HG02981 (cell line): ENCODE measurements around the gene FLII.
"Not testable (repeated sequence)": the region's sequence is repeated elsewhere in the genome, so short reads cannot be mapped to it uniquely, and the experiment has no call there.

Experiments
- ATAC-seq: cut with Tn5 transposase; IDR thresholded peaks from one replicate; pipeline ENCODE4 v1.9.1; 2021; ENCODE audit warnings: mild to moderate bottlenecking, moderate library complexity; ENCODE audit not compliant: unreplicated experiment

Gene FLII

DNA sequence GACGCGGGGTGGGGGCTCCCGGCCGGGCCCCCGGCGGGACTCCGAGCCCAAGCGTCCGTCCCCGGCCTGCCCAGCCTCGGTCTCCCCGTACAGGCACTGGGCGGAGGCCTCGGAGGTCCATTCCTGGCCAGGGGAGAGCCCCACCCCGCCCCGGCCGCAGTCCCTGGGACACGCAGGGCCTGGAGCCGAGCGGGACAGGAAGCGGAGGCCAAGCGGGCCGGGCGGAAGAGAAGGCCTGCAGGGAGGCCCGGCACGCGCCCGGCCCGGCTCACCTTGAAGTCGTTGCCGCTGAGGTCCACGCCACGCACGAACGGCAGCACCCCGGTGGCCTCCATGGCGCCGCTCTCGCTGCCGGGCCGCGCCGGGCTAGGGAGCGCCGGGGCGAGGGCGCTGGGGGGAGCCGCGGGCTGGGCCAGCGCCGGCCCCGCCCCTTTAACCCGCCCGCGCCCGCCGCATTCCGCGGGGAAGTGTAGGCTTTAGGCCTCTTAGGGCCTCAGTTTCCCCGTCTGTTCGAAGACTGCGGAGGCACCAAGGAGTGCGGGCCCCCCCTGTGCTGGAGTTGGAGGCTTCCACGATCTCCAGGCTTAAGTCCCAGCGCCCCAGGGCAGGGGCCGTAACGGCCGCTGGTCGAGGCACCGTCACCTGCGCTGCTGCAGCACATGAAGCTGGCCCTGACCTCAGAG, at the start of gene FLII:
Gene FLII, minus strand, starts transcription at position 383 of the 683 bp plus-strand sequence. Its CDS starts 48 bp downstream, at position 335.
- ATAC-seq, result peak; percentile 28

GRCh38 chr17:18303206-18303605, 44.7 kb upstream of the FLII start:
- not testable (repeated sequence) for ATAC-seq

DNA sequence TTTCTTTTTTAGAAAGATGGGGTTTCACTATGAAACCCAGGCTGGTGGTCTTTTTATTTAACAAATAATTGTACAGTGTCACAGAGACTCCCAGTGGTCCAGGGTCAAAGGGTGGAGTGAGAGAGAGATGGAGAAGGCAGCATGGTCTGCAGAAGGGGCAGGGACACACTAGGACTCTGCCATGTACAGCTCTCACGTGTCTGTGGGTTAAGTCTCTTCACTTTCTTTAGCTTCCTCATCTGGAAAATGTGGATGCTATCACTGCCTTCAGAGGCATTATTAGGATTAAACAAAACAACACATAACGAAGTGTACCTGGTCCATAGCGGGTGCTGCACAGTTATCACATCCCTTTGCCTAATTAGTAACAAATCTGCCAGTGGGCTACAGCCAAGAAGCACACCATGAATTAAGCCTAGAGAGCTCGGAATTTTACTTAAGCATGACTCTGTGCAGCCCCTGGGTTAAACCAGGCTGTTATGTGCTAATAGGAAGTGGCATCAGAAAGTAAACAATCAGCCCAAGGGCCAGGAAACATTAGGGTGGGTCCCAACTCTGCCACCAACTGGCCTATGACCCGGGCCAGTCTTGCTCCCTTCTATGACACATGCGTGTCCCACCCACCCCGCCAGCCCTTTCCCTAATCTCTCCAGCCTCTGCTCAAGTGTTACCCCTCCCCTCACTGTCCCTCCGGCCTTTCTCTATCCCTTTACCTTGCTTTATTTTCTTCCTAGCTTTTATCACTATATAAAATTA, 42.4 kb upstream of the FLII start:
- no peak for ATAC-seq

DNA sequence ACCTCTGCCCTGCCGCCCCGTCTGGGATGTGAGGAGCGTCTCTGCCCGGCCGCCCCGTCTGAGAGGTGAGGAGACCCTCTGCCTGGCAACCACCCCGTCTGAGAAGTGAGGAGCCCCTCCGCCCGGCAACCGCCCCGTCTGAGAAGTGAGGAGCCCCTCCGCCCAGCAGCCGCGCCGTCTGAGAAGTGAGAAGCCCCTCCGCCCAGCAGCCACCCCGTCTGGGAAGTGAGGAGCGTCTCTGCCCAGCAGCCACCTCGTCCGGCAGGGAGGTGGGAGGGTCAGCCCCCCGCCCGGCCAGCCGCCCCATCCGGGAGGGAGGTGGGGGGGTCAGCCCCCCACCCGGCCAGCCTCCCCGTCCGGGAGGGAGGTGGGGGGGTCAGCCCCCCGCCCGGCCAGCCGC, 39.5 kb upstream of the FLII start:
- ATAC-seq, result not testable (repeated sequence)

DNA sequence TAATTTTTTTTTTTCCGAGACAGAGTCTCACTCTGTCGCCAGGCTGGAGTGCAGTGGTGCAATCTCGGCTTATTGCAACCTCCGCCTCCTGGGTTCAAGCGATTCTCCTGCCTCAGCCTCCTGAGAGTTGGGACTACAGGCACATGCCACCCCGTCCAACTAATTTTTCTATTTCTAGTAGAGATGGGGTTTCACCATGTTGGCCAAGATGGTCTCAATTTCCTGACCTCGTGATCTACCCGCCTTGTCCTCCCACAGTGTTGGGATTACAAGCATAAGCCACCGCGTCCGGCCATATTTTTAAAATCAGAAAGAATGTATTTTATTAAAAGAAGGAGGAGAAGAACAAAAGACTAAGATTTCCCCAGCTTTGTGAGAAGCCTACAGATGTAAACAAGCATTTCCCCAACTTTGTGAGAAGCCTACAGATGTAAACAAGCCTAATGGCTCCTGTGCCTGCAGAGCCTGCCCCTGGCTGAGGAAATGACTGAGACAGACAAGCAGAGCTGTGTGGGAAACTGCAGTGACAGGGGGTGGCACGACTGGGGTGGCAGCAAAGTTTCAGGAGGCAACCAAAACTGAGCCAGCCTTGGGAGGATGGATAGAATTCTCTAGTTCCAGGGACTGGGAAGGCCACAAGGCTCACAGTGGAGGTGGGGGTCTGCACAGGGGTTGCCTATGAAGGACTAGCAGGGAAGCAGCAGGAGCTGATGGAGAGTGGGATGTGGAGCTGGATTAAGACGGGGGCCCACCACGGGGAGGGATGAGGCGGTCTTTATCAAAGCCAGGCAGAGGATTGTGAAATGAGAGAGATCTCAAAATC, 33.4 kb upstream of the FLII start:
- ATAC-seq, result no peak

DNA sequence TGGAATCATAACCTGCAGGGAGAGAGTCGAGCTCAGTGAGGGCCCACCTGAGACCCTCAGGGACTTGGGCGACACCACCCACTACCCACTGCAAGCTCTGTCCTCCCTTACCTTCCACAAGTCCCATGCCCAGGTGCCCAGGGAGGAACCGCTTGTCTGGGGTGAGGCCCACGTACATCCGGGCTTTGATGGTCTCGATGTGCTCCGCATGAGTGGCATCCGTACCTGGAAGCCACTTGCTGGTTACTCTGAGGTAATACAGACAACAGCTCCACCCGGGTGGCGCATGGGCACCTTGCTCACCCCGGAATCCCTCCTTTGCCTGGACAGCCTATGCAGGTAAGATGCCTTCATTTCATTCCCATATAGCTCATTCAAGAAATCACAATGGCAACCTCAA, 26.8 kb upstream of the FLII start:
- no peak for ATAC-seq

DNA sequence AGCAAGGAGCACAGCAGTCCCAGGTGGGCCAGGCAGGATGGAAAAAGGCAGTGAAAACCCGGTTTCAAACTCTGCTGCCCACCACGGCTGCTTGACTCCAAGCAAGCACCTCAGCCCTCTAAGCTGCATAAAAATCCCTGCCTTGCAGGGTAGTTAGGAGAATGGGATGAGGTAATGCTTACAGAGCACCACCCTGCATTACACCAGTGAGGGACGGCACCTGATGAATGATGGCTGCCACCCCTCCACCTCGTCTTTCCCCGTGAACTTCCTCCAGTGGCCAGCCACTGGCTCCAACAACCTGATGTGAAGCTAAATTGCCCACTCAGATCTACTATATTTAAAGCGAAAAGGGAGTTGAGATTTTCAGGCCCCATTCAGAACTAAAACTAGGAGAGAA, 23.2 kb upstream of the FLII start:
- no peak for ATAC-seq

DNA sequence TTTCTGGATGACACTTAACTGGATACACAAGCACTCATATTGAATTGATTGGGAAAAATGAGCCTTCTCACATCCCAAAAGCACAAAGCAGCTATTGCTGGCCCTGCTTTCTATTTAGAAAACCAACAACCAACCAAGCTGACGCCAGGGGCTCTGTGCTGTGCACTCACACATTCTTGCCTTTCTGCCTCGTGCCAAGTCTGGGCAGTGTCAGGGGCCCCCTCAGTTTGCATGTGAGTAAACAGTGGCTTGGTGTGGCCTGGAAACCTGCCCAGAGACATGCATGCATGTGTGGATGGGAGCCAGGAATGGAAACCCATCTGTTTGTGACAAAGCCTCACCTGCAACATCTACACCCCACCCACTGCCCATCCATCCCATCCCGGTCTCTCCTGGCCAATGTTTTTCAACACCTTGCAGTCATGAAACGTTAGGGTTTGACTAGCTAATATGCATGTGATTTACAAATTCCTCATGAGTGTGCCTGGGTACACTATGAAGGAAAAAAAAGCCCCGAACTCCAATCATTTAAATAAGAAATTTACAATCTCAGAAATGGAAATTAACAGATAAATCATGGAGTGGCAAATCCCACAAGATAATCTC, 22.3 kb upstream of the FLII start:
- ATAC-seq, result no peak

DNA sequence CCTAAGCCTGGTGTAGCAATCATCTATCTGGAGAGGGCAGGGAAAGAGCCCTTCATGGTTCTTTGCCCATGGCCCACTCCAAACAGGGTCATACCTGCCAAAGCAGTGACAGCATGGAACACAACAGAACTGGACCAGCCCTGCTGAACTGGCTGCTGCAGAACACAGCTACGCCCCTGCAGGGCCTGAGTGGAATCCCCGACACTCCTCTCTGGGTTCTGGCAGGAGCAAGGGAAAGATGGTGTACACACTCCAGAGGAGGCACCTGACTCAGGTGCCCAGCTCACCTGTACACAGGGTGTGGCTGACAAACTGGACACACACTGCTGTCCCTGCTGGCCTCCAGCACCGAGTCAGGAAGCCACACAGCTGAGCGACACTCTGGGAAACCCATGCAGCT, 21.7 kb upstream of the FLII start:
- no peak for ATAC-seq

DNA sequence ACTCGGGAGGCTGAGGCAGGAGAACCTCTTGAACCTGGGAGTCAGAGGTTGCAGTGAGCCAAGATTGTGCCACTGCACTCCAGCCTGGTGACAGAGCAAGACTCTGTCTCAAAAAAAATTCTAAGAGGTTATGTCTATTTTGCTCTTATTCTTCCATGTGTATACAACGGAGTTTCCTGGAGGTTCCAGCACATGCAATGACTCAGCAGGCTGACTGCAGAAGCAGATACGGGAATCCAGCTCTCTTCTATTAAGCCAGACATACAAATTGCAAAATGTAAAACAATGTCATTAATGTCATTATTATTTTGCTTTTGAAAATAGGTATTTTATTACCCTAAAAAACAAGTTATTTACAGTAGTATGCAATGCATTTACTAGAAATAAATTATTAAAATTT, 20.3 kb upstream of the FLII start:
- ATAC-seq, result no peak

- no peak for ATAC-seq
Measured at GRCh38 chr17:18277076-18277475, 18.5 kb upstream of the FLII start.

GRCh38 chr17:18270046-18270931, 11.8 kb upstream of the FLII start:
- no peak for ATAC-seq

DNA sequence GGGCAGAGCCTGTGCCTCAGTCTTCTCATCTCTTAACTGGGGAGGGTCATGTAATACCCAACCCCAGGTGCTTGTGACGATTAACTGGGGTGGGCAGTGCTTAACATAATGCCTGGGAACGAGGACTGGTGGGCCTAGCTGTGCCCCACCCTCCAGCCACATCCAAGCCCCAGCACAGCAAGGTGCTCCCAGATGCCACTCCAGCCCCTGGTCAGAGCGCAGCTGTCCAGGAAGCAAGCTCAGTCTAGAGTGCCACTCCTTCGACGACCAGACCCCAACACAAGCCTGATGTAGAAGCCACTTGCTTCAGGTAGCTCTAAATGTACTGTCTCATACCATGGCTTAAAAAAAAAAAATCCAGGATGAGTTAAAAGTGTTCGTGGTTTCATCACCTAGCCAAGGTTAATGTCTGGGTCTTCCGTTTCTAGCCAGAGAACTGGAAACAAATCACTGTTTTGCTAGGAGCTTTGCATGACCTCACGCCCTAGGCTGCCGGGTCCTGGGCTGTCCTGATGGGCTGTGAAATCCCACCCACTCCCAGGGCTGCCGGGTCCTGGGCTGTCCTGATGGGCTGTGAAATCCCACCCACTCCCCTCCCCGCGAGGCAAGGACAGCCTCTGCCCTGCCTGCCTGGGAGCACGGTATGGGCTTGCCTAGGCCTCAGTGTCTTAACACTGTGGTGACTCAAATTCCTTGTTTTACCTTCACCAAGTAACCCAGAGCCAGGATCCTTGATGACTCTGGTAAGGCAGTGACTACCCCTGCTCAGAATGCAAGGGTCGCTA, 9.6 kb upstream of the FLII start:
- no peak for ATAC-seq

- ATAC-seq, result no peak
Measured at GRCh38 chr17:18267366-18267765, 8.8 kb upstream of the FLII start.

DNA sequence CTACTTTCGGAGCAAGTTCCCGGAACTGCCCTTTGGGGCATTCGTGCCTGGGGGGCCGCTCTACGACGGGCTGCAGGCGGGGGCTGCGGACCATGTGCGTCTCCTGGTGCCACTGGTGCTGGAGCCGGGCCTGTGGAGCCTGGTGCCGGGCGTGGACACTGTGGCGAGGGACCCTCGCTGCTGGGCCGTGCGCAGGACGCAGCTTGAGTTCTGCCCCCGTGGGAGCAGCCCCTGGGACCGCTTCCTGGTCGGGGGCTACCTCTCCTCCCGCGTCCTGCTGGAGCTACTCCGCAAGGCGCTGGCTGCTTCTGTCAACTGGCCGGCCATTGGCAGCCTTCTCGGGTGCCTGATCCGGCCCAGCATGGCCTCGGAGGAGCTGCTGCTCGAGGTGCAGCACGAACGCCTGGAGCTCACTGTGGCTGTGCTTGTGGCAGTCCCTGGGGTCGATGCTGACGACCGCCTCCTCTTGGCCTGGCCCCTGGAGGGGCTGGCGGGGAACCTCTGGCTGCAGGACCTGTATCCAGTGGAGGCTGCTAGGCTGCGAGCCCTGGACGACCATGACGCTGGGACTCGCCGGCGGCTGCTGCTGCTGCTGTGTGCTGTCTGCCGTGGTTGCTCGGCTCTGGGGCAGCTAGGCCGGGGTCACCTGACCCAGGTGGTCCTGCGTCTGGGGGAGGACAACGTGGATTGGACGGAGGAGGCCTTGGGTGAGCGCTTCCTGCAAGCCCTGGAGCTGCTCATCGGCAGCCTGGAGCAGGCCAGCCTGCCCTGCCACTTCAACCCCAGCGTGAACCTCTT, 5.5 kb upstream of the FLII start:
- ATAC-seq, result no peak

DNA sequence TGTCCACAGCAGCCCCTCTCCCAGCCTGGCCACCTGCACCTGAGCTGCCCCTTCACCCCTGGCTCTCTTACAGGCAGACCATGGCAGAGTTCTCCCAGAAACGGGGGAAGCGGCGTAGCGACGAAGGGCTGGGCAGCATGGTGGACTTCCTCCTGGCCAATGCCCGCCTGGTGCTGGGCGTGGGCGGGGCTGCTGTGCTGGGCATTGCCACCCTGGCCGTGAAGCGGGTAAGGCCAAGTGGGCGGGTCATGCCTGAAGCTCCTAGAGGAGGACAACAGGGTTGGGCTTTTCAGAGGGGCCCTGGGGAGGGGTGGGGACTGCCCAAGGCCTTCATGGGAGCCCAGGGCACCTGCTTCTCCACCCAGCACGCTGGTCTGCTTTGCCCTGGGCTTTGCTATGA, 4.1 kb upstream of the FLII start:
- no peak for ATAC-seq

DNA sequence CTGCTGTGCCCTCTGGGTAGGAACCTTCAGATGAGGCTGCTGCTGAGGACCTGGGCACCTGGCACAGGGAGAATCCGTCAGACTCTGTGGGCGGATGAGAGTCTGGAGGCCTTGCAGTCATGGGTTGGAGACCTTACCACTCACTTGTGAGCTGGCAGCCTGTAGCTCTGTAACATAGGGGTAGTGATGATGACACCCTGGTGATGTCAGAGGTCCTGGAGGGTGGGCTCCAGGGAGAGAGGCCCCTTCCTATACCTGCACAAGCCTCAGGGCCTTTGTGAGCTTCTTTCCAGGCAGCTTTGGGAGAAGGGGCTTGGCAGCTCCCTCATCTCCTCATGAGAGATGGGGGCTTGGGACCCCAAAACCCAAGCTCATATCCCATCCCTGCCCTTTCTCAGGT, 3.6 kb upstream of the FLII start:
- ATAC-seq, result no peak

GRCh38 chr17:18261659-18262058, 3.1 kb upstream of the FLII start:
- no peak for ATAC-seq

DNA sequence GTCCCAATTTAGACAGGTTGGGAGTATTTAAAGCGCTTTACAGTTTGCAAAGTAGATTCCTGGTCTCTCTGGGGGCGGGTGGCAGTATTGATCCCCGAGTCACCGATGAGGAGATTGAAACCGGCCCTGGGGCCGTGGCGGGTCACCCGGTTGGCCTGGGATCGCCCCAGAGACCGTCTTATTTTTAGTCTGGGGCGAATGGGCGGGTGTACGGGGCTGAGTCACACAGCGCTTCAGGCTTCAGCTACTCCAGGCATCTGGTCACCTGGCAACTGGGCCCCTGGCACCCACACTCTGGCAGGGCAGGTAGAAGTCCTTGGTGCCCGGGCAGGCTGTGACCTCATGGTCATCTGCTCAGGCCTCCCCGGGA, 2.6 kb upstream of the FLII start:
- ATAC-seq, result no peak
